OCI-LY3 (cell line): ENCODE results near the gene CYP2E1.

Experiments used
- CTCF ChIP-seq: fragments of 200-600, 300-600 bp; sonication (generic); IDR thresholded peaks from 2 replicates; pipeline ENCODE4 v1.5.1; 2014; ENCODE audit warnings: antibody characterized with exemption, low read length, low read depth
- EZH2phosphoT487 ChIP-seq: fragments of 200-600 bp; shearing (Covaris generic); IDR thresholded peaks from 2 replicates; pipeline ENCODE4 v1.6.1; 2018; ENCODE audit warnings: antibody characterized with exemption, mixed run types, low read depth

- no peak for TF ChIP-seq EZH2phosphoT487
- TF ChIP-seq CTCF = no peak
Observed at GRCh38 chr10:133532871-133533270, 5.7 kb downstream of the CYP2E1 start.
